HEK293 (cell line): ENCODE measurements around the gene NSD1.

ENCODE experiments used
- CTCF ChIA-PET: fragments of 350-600 bp; formaldehyde crosslinking; extraction: SDS; loops from one replicate; lab custom pipeline; 2021; ENCODE audit warnings: antibody characterized with exemption; lab: Yijun Ruan, JAX
- POLR2A ChIA-PET: fragments of 300-600 bp; formaldehyde crosslinking; extraction: SDS; loops from one replicate; lab custom pipeline; 2020; ENCODE audit warnings: antibody characterized with exemption, inconsistent platforms; lab: Yijun Ruan, JAX
- H3K27ac ChIP-seq: fragments of 200-500 bp; sonication (Bioruptor generic); 2 replicates; pipeline ENCODE4 v1.5.1; 2014; ENCODE audit warnings: low read depth, low read length, control low read depth, inconsistent platforms; ENCODE audit errors: extremely low read depth
- H3K36me3 ChIP-seq, 2 experiments: fragments of 200-500 bp in 1 of 2; sonication (Bioruptor generic) in 1 of 2; 1 replicate in 1 of 2; 2 replicates in 1 of 2; pipeline ENCODE4 v1.5.1; 2014 to 2017; ENCODE audit warnings: inconsistent platforms in 2 of 2, low read length in 2 of 2; ENCODE audit not compliant: control insufficient read depth in 2 of 2, insufficient read depth in 1 of 2
- H3K4me1 ChIP-seq: fragments of 200-500 bp; sonication (Bioruptor generic); 2 replicates; pipeline ENCODE4 v1.5.1; 2014; ENCODE audit warnings: mild to moderate bottlenecking, low read length, inconsistent platforms; ENCODE audit not compliant: control insufficient read depth, insufficient read depth
- H3K4me3 ChIP-seq: 2 replicates; pipeline ENCODE4 v1.5.1; 2011; ENCODE audit warnings: low read depth, mild to moderate bottlenecking, control low read depth, low read length, moderate library complexity
- H3K9me3 ChIP-seq: fragments of 200-500 bp; sonication (Bioruptor generic); 2 replicates; pipeline ENCODE4 v1.5.1; 2014; ENCODE audit warnings: low read depth, low read length, inconsistent platforms; ENCODE audit not compliant: control insufficient read depth, insufficient read depth
- BCL11B ChIP-seq: fragments of 450-650 bp; formaldehyde crosslinking; IDR thresholded peaks from 2 replicates; pipeline ENCODE4 v1.5.1; 2016; ENCODE audit warnings: low read depth, missing biosample characterization, missing genetic modification characterization
- FEZF1 ChIP-seq: fragments of 450-650 bp; formaldehyde crosslinking; IDR thresholded peaks from 2 replicates; pipeline ENCODE4 v1.5.1; 2016; ENCODE audit warnings: missing biosample characterization, missing genetic modification characterization
- GLIS2 ChIP-seq: fragments of 450-650 bp; formaldehyde crosslinking; IDR thresholded peaks from 2 replicates; pipeline ENCODE4 v1.5.1; 2016; ENCODE audit warnings: missing biosample characterization, missing genetic modification characterization
- MYNN ChIP-seq: fragments of 450-650 bp; formaldehyde crosslinking; IDR thresholded peaks from 2 replicates; pipeline ENCODE4 v1.5.1; 2016; ENCODE audit warnings: missing biosample characterization, missing genetic modification characterization, borderline replicate concordance
- SALL2 ChIP-seq: fragments of 450-650 bp; formaldehyde crosslinking; IDR thresholded peaks from 2 replicates; pipeline ENCODE4 v1.5.0; 2017; ENCODE audit warnings: missing biosample characterization, mild to moderate bottlenecking, missing genetic modification characterization, borderline replicate concordance
- SCRT1 ChIP-seq: fragments of 450-650 bp; formaldehyde crosslinking; IDR thresholded peaks from 2 replicates; pipeline ENCODE4 v1.5.1; 2016; ENCODE audit warnings: missing biosample characterization, missing genetic modification characterization, borderline replicate concordance
- TRIM28 ChIP-seq: IDR thresholded peaks from 2 replicates; pipeline ENCODE4 v1.6.1; 2011; ENCODE audit warnings: low read length, control low read depth, borderline replicate concordance
- WT1 ChIP-seq: fragments of 450-650 bp; formaldehyde crosslinking; IDR thresholded peaks from 2 replicates; pipeline ENCODE4 v1.5.1; 2016; ENCODE audit warnings: missing biosample characterization, missing genetic modification characterization
- ZBTB49 ChIP-seq: fragments of 450-650 bp; formaldehyde crosslinking; IDR thresholded peaks from 2 replicates; pipeline ENCODE4 v1.5.1; 2016; ENCODE audit warnings: missing biosample characterization, missing genetic modification characterization, low read depth
- ZNF114 ChIP-seq: fragments of 450-650 bp; formaldehyde crosslinking; IDR thresholded peaks from 2 replicates; pipeline ENCODE4 v1.5.0; 2017; ENCODE audit warnings: missing biosample characterization, missing genetic modification characterization
- ZNF146 ChIP-seq: fragments of 450-650 bp; formaldehyde crosslinking; IDR thresholded peaks from 2 replicates; pipeline ENCODE4 v1.5.1; 2016; ENCODE audit warnings: missing biosample characterization, missing genetic modification characterization
- ZNF202 ChIP-seq: fragments of 450-650 bp; formaldehyde crosslinking; IDR thresholded peaks from 2 replicates; pipeline ENCODE4 v1.5.1; 2016; ENCODE audit warnings: missing biosample characterization, missing genetic modification characterization, borderline replicate concordance
- ZNF335 ChIP-seq: fragments of 450-650 bp; formaldehyde crosslinking; conservative IDR thresholded peaks from 2 replicates; pipeline ENCODE4 v1.5.1; 2016; ENCODE audit warnings: missing biosample characterization, missing genetic modification characterization
- ZNF362 ChIP-seq: fragments of 450-650 bp; formaldehyde crosslinking; IDR thresholded peaks from 2 replicates; pipeline ENCODE4 v1.5.1; 2016; ENCODE audit warnings: missing biosample characterization, missing genetic modification characterization
- ZNF416 ChIP-seq: fragments of 450-650 bp; formaldehyde crosslinking; IDR thresholded peaks from 2 replicates; pipeline ENCODE4 v1.5.1; 2016; ENCODE audit warnings: missing biosample characterization, missing genetic modification characterization
- ZNF423 ChIP-seq: fragments of 450-650 bp; formaldehyde crosslinking; IDR thresholded peaks from 2 replicates; pipeline ENCODE4 v1.5.1; 2016; ENCODE audit warnings: missing biosample characterization, missing genetic modification characterization
- ZNF488 ChIP-seq: fragments of 450-650 bp; formaldehyde crosslinking; IDR thresholded peaks from 2 replicates; pipeline ENCODE4 v1.5.1; 2016; ENCODE audit warnings: missing biosample characterization, missing genetic modification characterization
- ZNF561 ChIP-seq: fragments of 450-650 bp; IDR thresholded peaks from 2 replicates; pipeline ENCODE4 v1.5.1; 2018; ENCODE audit warnings: missing biosample characterization, missing genetic modification characterization, borderline replicate concordance
- ZNF623 ChIP-seq: fragments of 450-650 bp; formaldehyde crosslinking; IDR thresholded peaks from 2 replicates; pipeline ENCODE4 v1.5.1; 2016; ENCODE audit warnings: missing biosample characterization, missing genetic modification characterization
- ZNF658 ChIP-seq: fragments of 450-650 bp; formaldehyde crosslinking; IDR thresholded peaks from 2 replicates; pipeline ENCODE4; 2016; ENCODE audit warnings: missing biosample characterization, missing genetic modification characterization
- ZNF670 ChIP-seq: fragments of 450-650 bp; formaldehyde crosslinking; IDR thresholded peaks from 2 replicates; pipeline ENCODE4 v1.5.1; 2016; ENCODE audit warnings: missing biosample characterization, missing genetic modification characterization, low read depth
- ZNF747 ChIP-seq: fragments of 450-650 bp; formaldehyde crosslinking; IDR thresholded peaks from 2 replicates; pipeline ENCODE4 v1.5.1; 2016; ENCODE audit warnings: missing biosample characterization, missing genetic modification characterization
- ZSCAN4 ChIP-seq: fragments of 450-650 bp; formaldehyde crosslinking; IDR thresholded peaks from 2 replicates; pipeline ENCODE4 v1.5.1; 2017; ENCODE audit warnings: missing biosample characterization, missing genetic modification characterization

The NSD1 gene

GRCh38 chr5:177309351-177310191 lies 176.0 kb downstream of the NSD1 start (continued):
- TF ChIP-seq ZNF416 (tag by site-specific recombination) (no peak), ZBTB49 (tag by site-specific recombination) (no peak), ZNF623 (tag by site-specific recombination) (no peak)

- no peak overlapping the region for H3K4me3 ChIP-seq
- H3K4me1 ChIP-seq, result peaks cover 7% of the 10 kb centered on the region
- ChIA-PET POLR2A (interaction anchor here (1.0 to 1.5 kb wide), 8 partner anchors 9 to 187 kb away, joined by 3 to 6 read pairs (median 4); partner anchors contain the start of genes GRK6, LMAN2 and PDLIM7), CTCF (interaction anchor here (0.6 to 3.3 kb wide), 40 partner anchors 8 to 680 kb away, joined by 3 to 23 read pairs (median 5); partner anchors contain the start of genes EIF4E1B, LMAN2 and PDLIM7)
- no peak overlapping the region for H3K27ac ChIP-seq
- TF ChIP-seq ZNF146, result no peak
- no peak for TF ChIP-seq ZNF488 (tag by site-specific recombination)
- no peak for TF ChIP-seq SCRT1 (tag by site-specific recombination)
- TF ChIP-seq ZNF335 (tag by site-specific recombination), result no peak
- TF ChIP-seq BCL11B (tag by site-specific recombination), result 0 out of 2 replicates have a peak, but pooled peaks have one; percentile 31
- TF ChIP-seq ZSCAN4 (tag by site-specific recombination), result no peak
- H3K9me3 ChIP-seq, result no peaks in the 10 kb centered on the region
- peaks cover under 1 to 42% of the 10 kb centered on the region in 2 experiments; a peak in 2 of 3 replicates for H3K36me3 ChIP-seq
Measured at GRCh38 chr5:177310332-177310731, 176.8 kb downstream of the NSD1 start.

GRCh38 chr5:177310757-177311391 lies 177.3 kb downstream of the NSD1 start:
- ChIA-PET POLR2A (interaction anchor here (1.3 to 2.4 kb wide), 7 partner anchors 7 to 186 kb away, joined by 5 to 12 read pairs (median 10); partner anchors contain the start of genes LMAN2, PDLIM7, PRELID1 and RAB24), CTCF (interaction anchor here (0.5 to 3.3 kb wide), 27 partner anchors 8 to 650 kb away, joined by 3 to 23 read pairs (median 4); no protein-coding TSS in a partner anchor)
- peaks cover 5% of the 10 kb centered on the region for H3K4me1 ChIP-seq
- H3K9me3 ChIP-seq, result no peaks in the 10 kb centered on the region
- H3K27ac ChIP-seq, result no peak overlapping the region
- peak overlapping the region; percentile 86 for H3K4me3 ChIP-seq
- H3K36me3 ChIP-seq, result peaks cover 0 to 37% of the 10 kb centered on the region in 2 experiments; a peak in 1 of 3 replicates
- TF ChIP-seq ZNF747, result no peak
- no peak for TF ChIP-seq ZNF423 (tag by site-specific recombination)
- TF ChIP-seq SALL2, result no peak
- no peak for TF ChIP-seq FEZF1 (tag by site-specific recombination)
- TF ChIP-seq ZBTB49 (tag by site-specific recombination), result no peak
- TF ChIP-seq GLIS2 (tag by site-specific recombination), result 0 out of 2 replicates have a peak, but pooled peaks have one; percentile 12
- no peak for TF ChIP-seq ZNF658 (tag by site-specific recombination)
- TF ChIP-seq ZNF561 (tag by site-specific recombination), result no peak
- no peak for TF ChIP-seq ZNF362 (tag by site-specific recombination)
- TF ChIP-seq ZNF202 (tag by site-specific recombination), result no peak
- no peak for TF ChIP-seq ZNF114 (tag by site-specific recombination)
- no peak for TF ChIP-seq MYNN (tag by site-specific recombination)
- no peak for TF ChIP-seq WT1 (tag by site-specific recombination)
- TF ChIP-seq TRIM28, result no peak
- TF ChIP-seq ZNF670 (tag by site-specific recombination), result no peak
